Activated CD4-positive, alpha-beta T cell treated with anti-CD3 and anti-CD28 coated beads, Interleukin-2, amount 50 U/mL, for 24 hours (primary cell): ENCODE measurements around the gene MED9.
"Not testable (repeated sequence)": the region's sequence is repeated elsewhere in the genome, so short reads cannot be mapped to it uniquely, and the experiment has no call there.

Source experiments
- DNase-seq, 2 donors: peaks; one replicate each; pipeline ENCODE4 v3.0.0-alpha.2; 2020; ENCODE audit warnings: low read depth in 1 of 2, low spot score in 1 of 2

MED9 gene

DNA sequence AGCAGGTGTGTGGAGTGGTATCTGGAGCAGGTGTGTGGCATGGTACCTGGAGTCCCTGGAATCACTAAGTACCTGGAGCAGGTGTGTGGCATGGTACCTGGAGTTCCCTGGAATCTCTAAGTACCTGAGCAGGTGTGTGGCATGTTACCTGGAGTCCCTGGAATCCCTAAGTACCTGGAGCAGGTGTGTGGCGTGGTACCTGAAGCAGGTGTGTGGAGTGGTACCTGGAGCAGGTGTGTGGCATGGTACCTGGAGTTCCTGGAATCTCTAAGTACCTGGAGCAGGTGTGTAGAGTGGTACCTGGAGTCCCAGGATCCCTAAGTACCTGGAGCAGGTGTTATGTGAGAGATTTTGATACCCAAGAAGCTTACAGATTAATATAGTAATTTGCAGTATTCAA, 22.1 kb upstream of the MED9 start:
- DNase-seq: not testable (repeated sequence)

DNA sequence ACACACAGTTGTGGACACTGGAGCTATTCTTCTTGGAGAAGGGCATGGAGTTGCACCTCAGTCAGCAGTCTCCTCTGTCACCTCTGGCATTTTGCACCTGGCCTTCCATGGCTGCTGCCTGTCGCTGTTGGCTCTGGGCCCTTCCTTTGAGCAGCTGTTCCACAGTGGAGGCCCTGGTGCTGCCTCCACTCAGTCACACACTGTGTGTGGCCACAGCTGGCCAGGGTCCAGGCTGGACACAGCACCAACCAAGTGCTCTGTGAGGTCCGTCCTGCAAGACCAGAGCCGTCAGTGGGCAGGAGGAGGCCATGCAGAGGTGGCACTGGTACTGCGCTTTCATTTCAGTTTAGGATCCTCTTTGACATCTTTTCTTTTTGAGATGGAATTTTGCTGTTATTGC, 21.6 kb upstream of the MED9 start:
- no peak for DNase-seq

DNA sequence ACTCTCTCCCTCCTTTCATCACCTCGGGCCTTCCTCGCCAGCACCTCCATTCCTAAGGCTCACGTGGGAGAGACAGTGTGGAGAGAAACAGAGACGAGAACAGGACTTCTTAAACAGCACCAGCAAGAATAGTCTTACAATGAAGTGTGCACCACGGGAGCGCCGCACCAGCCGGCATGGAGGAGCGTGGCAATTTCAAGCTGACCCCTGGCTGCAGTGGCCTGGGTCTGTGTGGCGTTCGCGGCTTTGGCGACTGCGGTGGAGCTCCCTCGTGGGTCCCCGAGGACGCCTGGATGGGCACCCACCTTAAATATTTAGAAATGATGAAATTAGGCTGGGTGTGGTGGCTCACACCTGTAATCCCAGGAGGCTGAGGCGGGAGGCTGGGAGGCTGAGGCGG, 20.5 kb upstream of the MED9 start:
- no peak for DNase-seq

DNA sequence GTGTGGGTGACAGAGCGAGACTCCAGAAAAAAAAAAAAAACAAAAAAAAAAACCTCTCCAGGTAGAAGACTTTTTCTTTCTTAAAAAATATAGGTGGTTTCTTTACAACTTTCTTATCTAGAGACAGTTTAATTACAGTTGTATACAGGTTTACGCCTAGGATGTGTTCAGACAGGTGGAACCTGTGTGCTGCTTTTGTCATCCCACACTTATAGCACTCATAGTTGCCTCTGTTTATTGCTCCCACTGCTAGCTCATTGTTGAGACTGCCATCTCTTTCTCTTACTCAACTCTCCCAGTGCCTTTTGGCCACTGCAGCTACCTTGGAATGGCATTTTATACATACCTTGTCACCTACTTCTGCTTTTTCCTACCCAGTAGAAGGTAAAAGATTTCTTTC, 19.1 kb upstream of the MED9 start:
- DNase-seq: no peak

DNA sequence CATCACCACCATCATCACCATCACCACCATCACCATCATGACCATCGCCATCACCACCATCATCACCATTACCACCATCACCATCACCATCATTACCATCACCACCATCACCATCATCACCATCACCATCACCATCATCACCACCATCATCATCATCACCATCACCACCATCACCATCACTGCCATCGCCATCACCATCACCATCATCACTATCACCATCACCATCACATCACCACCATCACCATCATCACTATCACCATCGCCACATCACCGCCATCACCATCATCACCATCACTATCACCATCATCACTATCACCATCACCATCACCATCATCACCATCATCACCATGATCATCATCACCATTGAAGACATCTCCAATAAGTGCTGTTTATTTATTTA, 16.8 kb upstream of the MED9 start:
- DNase-seq: no peak

DNA sequence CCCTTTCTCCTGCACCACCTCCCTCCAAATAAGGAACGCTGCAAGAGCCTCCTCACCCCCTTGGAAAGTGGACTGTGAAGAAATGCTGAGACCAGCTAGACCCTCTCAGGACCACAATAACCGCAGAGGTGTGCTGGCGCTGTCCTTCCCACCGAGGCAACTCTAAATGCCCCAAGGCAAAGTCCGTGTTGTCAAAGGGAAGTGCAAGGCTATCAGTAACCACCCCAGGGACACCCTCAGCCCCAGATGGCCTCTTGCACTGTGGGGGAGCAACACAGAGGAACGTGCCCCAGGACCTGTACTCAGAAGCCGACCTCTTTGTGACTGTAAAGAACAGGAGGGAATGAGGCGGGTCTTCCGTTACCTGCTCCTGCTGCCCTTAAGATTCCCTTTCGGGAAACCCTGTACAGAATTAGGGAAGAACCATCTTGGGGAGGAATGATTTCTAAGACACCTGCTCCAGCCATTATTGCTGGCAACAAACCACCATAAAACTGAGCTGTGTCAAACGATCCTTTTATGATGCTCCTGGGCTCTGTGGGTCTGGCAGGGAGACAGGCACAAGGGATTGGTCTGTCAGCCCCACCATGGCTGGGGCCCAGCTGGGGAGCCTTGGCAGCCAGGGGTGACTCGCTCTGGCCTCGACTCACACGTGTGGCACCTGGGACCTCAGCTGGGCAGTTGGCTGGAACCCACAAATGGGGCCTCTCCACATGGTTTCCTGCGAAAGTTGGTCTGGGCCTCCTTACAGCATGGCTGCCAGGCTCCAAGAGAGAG, 14.6 kb upstream of the MED9 start:
- DNase-seq: no peak

DNA sequence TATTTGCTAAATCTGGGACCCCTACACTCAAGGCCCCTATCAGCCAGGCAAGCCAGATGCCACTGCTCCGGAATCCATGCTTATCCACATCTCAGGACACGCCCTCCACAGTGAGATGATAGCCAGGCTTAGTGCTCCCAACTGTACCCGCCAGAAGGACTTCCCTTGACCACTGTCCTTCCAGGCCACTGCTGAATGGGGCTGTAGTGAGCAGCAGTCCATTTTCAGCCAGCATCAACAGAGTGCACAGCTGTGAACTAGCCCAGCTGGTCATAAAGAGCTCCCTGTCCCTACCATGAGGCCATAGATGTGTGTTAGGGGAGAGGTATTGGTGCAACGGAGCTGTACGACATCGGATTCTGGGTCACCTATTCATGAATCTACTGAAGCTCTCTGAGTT, 13.0 kb upstream of the MED9 start:
- no peak for DNase-seq

DNA sequence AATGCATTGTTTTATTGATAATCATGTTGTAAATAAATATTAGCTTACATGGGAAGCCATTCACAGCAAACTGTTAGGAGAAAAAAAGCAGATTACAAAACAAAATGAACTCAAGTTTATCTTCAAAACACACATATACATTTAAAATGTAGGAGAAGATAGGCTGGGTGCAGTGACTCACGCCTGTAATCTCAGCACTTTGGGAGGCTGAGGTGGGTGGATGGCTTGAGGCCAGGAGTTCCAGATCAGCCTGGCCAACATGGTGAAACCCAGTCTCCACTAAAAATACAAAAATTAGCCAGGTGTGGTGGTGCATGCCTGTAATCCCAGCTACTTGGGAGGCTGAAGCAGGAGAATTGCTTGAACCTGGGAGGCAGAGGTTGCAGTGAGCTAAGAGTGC, 10.9 kb upstream of the MED9 start:
- not testable (repeated sequence) for DNase-seq

DNA sequence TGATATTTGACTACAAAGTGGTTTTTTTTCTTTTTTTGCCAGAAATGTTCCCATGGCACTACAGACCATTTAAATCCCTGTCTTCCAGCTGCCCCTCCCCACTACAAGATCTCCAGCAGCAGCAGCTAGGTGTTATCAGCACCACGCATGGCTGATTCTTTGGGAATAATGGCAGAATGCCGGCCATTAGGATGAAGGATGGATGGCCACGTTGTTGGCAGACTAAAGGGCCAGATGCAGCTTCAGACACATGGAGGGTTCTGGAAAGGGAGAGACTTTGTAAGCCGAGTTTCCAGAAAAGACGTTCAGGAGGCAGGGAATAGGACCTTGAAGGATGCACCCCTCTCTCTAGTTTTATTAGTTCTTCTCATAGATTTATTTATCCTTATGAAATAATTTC, 10.3 kb upstream of the MED9 start:
- no peak for DNase-seq

DNA sequence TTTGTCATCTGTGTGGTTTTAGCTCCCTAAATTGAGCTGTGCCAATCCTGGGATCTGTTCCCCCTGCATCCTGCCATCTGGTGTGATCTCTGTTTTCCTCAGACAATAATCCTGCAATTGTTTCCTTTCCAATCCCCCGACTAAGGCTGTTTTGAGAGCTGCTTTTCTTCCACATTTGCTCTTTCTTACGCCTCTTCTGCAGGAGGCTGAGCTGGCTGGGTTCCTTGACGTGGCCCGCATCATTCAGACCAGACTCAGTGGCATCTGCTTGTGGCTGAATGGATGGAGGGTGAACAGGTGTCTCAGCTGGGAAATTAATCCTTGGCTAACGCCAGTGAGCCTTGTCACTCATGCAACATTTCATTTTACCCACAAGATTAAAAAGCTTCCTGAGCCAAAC, 9.8 kb upstream of the MED9 start:
- no peak for DNase-seq

DNA sequence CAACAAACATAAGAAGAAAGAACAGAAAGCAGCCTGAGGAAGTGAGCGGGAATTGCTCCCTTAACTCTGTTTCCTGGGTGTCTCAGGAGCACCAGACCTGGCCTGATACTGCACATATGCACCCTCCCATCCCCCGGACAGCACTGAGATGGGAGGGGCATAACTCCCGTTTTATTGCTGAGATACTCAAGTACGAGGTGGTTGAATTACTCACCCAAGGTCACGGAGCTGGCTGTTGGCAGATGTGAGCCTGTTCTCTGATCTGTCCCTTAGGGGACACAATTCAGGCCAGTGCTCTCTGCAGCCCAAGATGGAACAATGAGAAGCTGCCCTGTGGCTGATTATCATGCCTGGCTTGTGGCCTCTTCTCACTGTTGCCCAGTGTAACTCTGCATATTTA, 9.1 kb upstream of the MED9 start:
- no peak for DNase-seq

DNA sequence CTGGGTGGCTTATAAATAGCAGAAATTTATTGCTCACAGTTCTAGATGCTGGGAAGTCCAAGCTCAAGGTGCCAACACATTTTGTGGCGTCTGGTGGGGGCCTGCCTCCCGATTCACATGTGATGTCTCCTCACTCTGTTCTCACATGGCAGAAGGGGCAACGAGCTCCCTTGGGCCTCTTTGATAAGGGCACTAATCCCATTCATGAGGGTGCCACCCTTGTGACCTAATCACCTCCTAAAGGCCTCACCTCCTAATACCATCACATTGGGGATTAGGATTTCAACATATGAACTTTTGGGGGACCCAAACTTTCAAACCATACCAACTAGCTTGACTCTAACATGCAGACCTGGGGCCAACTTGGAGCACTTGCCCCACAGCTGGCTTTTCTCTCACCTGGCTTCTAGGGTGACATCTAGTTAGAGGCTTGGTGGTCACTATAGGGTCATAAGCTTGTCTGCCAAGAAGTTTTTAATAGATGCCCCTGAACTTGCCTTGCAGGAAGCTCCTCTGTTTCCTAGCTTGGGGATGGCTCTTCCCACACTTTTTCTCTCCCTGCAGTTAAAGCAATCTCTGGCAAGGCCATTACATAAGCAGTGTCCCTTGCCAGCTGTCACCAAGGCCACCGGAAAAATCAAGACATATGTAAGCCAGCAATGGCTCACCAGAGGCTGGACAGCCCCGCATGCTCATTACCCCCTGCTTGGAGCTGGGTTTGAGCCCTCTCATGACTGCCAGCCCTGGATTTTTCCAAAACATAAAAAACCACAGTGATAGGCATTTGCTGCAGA, 8.4 kb upstream of the MED9 start:
- no peak for DNase-seq

DNA sequence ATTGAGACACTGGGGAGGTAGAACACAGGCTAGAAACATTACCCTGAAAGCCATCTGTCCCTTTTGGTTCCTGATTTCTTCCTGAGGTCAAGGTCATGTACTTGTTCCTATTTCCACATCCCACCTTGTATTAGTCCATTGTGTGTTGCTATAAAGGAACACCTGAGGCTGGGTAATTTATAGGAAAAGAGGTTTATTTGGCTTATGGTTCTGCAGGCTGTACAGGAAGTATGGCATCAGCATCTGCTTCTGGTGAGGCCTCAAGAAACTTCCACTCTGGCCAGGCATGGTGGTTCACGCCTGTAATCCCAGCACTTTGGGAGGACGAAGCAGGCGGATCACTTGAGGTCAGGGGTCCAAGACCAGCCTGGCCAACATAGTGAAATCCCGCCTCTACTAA, 7.4 kb upstream of the MED9 start:
- no peak for DNase-seq

DNA sequence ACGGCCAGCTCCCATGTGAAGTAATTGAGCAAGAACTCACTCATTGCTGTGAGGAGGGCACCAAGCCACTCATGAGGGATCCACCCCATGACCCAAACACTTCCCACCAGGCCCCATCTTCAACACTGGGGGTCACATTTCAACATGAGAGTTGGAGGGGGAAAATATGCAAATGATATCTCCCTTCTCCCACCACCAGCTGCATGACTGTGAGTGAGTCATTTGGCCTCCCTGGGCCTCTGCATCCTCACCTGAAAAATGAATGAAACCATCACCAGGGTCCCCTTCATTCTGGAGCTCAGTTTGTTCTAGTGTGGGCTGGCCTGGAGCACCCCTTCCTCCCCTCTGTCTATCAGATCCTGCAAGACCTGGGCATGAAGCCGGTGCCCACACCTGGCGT, 6.8 kb upstream of the MED9 start:
- no peak for DNase-seq

DNA sequence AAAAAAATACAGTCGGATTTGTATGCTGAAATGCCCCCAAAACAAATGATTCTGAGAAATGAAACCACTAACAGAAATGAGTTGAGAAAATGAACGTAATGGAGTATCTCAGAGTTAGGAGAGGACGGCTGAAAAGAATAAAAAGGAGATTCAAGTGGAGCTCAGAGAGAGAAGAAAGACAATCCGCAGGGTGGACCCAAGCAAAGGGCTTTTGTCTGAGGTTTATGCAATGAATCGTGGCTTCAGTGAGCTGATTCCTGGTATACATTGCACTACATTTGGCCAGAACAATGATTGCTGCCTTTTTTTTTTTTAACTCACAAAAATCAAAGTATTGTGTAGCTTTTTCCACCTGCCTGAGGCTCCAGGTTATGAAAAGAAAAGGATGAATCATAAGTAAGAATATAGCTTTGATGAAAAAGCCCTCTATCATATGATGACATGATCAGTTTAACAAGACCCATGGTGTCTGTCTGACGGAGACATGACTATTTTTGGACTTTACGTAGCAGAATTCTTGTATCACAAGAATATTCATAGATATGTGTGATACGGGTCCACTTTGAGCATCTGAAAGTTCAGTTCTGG, 4.4 kb upstream of the MED9 start:
- DNase-seq: no peak

DNA sequence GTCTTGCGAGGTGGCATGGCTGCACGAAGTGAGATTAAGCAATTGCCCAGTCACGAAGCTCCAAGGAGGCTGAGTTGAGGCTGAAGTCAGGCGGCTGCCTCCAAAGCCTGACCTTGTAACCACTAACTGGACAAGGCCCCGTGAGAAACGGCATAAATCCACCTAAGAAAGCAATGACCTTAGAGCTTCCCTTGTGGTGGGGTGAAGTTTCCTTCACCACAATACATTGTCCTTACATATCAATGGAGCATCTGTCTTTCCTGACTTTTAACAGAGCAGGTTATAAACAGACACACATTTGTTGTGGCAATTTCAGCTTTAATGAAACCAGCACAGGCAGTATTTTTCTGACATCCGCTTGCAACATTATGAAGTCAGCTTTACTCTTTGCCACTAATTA, 2.5 kb upstream of the MED9 start:
- DNase-seq: no peak

DNA sequence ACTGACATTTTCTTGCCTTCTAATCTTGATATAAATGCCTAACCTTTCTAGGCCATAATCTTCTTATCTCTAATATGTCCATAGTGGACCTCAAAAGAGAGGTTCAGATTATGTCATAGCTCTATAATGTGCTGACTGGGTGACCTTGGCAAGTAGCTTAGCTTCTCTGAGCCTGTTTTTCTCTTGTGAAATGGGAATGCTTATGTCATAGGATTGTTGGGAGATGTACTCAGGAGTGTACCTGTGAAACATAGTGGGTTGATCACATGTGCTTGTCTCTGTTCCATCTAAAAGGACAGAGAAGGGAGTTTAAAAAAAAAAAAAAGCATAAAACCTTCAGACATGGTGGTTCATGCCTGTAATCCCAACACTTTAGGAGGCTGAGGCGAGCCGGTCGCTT, 2.4 kb downstream of the MED9 start:
- no peak for DNase-seq

DNA sequence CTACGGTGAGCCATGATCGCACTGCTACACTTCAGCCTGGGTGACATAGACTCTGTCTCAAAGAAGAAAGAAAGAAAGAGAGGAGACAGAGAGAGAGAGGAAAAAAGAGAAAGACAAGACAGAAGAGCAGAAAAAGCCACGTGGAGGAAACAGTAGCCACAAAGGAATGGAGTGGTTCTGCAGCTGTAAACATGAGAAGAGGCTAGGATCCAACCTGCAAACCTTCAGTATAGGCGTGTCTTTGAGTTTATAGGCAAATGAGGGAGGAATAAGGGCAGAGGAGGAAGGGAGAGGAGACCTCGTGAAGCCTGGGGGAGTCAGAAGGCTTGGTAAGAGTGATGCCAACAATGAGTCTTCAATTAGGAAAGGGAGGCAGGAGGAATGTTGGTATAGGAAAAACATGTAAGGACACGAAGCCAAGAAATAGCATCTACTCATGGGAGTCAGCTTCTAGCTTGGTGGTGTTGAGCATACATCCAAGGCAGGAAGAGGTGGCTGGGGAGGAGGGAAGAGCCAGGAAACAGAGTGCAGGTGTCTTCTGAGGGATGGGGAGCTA, 3.9 kb downstream of the MED9 start:
- DNase-seq: no peak

DNA sequence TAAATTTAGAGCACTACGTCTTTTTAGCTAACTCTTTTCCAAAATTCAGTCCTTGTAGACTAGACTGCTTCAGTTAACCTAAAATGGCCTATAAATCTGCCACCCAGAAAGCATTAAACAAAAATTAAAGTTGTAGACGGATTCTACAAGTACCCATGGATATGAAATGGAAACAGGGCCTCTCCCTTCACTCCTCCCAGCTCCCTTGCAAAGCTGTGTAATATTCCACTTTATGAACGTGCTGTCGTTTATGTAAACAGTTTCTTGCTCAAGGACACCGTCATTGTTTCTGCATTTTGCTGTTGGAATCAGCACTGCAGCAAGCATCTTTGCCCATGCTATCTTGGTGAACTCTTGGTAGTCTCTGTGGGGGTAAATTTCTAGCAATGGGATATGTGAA, 5.1 kb downstream of the MED9 start:
- no peak for DNase-seq

DNA sequence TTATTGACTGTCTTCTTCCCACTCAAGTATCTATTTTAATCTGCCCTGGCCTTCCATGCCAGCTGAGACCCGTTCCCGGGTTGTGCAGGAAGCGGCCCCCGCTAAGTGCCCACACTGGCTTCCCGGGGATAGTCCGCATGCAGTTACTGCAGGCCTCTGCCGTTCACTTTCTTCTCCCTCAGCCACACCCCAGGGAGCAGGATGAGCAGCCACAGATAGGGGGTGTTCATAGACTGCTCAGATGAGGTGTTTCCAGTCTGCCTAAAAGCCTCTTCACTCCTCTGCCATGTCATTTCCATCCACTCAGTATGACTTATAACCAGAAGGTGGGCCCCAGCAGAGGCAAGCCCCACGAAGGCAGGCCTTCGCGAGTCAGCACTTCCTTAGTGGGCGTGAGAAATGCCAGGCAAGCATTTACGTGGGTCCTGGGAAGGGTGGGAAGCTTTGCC, 7.7 kb downstream of the MED9 start:
- peak in 1 of 2 donors; percentile 26 for DNase-seq

DNA sequence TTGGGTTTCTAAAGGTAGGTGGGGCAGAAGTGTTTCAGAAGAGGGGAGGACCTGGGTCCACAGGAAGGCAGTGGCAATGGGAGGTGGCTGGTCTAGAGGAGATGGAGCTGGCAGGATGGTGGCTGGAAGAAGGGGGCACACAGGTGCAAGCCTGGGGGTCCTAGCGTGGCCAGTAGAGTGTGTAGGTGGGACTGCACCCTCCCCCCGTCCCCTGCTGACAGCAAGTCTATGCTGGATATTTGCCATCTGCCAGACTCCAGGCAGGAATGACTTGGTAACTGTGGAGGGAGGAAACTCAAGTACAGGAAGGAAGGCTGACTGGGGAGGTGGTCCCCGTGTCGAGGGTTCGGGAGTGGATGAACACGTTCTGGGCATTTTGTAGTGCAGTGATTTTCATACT, 8.6 kb downstream of the MED9 start:
- no peak for DNase-seq

DNA sequence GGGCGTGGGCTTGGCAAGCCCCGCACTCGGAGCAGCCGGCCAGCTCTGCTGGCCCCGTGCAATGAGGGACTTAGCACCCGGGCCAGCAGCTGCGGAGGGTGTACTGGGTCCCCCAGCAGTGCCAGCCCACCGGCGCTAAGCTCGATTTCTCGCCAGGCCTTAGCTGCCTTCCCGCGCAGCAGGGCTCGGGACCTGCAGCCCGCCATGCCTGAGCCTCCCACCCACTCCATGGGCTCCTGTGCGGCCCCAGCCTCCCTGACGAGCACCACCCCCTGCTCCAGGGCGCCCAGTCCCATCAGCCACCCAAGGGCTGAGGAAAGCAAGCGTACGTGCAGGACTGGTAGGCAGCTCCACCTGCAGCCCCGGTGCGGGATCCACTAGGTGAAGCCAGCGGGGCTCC, 9.6 kb downstream of the MED9 start:
- not testable (repeated sequence) for DNase-seq
